Measurements from ENCODE around the gene UNC13D.
"Not testable (repeated sequence)": the region's sequence is repeated elsewhere in the genome, so short reads cannot be mapped to it uniquely, and the experiment has no call there.

The UNC13D gene

DNA sequence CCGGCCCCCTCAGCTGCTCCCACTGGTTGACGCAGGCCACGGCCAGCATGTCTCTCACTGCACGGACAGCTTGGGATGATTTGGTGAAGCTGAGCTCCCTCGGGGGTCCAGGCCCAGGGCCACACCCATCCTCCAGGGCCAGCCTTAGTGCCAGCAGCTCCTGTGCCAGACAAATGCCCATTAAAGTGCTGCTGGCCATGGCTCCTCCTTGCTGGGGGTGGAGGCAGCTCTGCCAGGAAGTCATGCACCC lies 31.7 kb upstream of the UNC13D start:
- TF ChIP-seq, protein P1, sequence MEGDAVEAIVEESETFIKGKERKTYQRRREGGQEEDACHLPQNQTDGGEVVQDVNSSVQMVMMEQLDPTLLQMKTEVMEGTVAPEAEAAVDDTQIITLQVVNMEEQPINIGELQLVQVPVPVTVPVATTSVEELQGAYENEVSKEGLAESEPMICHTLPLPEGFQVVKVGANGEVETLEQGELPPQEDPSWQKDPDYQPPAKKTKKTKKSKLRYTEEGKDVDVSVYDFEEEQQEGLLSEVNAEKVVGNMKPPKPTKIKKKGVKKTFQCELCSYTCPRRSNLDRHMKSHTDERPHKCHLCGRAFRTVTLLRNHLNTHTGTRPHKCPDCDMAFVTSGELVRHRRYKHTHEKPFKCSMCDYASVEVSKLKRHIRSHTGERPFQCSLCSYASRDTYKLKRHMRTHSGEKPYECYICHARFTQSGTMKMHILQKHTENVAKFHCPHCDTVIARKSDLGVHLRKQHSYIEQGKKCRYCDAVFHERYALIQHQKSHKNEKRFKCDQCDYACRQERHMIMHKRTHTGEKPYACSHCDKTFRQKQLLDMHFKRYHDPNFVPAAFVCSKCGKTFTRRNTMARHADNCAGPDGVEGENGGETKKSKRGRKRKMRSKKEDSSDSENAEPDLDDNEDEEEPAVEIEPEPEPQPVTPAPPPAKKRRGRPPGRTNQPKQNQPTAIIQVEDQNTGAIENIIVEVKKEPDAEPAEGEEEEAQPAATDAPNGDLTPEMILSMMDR (IDR thresholded peaks at IDR 0.05; ENCODE audit: low read depth, low read length, missing control alignments): no peak
- Histone ChIP-seq H3K27me3 (replicated peaks) (no peaks in the 10 kb centered on the region), H3K36me3 (replicated peaks) (no peaks in the 10 kb centered on the region), H3K4me3 (ENCODE audit: low read depth, low read length) (no peak overlapping the region), H3K27ac (no peak overlapping the region)
- DNase-seq: no peak
- in situ Hi-C loops (cut with HindIII; ENCODE audit: low pct_ligation_motif_present, low sequenced_read_pairs): no loop called here

DNA sequence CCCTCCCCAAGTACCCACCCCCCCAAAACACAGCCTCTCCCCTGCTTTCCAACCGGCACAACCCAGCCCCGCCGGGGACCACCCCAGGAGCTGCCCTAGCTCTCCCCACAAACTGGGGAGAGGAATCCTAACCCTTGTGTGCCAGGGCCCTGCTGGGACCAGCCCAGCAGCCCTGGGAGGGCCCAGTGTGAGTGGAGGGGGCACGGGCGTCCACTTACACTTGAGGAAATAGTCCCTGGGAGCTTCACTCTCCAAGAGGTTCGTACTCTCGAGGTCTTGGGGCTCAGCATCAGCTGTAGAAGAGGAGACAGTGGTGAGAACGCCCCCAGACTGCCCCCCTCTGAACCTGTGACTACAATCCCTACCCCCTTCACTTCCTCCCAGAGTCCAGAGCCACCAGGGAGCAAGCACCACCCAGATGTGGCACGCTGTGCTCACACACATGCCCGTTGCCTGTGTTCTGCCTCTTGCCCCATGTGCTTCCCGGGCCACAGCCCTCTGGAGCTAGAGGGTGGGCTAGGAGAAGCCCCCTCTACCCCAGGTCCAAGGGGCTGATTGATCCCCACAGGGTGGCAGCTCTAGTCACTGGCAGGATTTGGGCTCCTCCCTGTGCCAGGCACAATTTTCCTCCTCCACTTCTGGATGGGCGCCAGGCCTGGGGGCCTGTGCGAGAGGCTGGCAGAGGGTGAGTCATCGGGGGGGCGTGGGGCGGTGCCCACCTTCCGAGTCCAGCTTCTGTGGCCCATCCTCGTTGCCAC lies 31.2 kb upstream of the UNC13D start:
- H3K27ac ChIP-seq: no peak overlapping the region
- no peak overlapping the region for H3K4me3 ChIP-seq (ENCODE audit: low read depth, low read length)
- in situ Hi-C loops (cut with HindIII; ENCODE audit: low pct_ligation_motif_present, low sequenced_read_pairs): no loop called here
- DNase-seq: no peak
- TF ChIP-seq, protein P1 (IDR thresholded peaks at IDR 0.05; ENCODE audit: low read depth, low read length, missing control alignments): no peak
- no peaks in the 10 kb centered on the region for H3K36me3 ChIP-seq (replicated peaks)
- H3K27me3 ChIP-seq (replicated peaks): no peaks in the 10 kb centered on the region

DNA sequence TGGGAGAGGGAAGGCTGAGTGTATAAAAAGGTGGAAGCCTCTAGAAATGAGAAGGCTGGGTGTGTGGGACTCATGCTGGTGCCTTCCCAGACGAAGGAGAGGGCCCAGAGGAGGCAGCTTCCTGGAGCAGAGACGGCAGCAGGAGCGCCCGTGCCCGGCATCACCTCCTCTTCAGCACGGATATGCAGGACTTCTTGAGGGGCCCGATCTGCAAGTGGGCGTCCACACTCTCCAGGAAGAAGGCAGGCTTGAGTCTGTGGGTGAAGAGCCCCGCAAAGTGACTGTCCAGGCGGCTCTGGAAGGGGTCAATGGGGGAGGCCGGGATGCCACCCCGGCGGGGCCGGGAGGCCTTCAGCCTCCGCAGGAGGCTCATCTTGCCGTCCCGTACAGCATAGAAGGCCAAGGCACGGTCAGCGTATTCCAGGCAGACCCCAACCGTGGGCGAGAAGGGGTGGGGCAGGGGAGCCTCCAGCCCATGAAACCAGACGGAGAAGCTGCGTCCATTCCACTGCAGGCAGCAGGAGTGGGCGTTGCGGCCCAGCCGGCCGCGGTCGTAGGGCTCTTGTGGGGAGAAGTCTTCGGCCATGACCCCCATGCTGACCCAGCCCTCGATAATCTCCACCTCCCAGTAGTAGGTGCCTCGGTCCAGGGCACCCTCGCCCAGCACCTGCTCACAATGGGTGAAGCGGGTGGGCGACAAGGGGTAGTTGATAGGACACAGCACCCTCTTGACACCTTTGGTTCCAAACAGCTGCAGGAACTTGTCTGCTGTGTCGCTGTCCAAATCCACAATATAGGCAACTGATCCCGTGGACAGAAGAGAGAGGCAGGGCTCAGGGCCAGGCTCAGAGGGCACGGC lies 30.3 kb upstream of the UNC13D start:
- no peaks in the 10 kb centered on the region for H3K27me3 ChIP-seq (replicated peaks)
- in situ Hi-C loops (cut with HindIII; ENCODE audit: low pct_ligation_motif_present, low sequenced_read_pairs): no loop called here
- no peak for DNase-seq
- TF ChIP-seq, protein P1 (IDR thresholded peaks at IDR 0.05; ENCODE audit: low read depth, low read length, missing control alignments): no peak
- H3K4me3 ChIP-seq (ENCODE audit: low read depth, low read length): no peak overlapping the region
- no peaks in the 10 kb centered on the region for H3K36me3 ChIP-seq (replicated peaks)
- no peak overlapping the region for H3K27ac ChIP-seq

DNA sequence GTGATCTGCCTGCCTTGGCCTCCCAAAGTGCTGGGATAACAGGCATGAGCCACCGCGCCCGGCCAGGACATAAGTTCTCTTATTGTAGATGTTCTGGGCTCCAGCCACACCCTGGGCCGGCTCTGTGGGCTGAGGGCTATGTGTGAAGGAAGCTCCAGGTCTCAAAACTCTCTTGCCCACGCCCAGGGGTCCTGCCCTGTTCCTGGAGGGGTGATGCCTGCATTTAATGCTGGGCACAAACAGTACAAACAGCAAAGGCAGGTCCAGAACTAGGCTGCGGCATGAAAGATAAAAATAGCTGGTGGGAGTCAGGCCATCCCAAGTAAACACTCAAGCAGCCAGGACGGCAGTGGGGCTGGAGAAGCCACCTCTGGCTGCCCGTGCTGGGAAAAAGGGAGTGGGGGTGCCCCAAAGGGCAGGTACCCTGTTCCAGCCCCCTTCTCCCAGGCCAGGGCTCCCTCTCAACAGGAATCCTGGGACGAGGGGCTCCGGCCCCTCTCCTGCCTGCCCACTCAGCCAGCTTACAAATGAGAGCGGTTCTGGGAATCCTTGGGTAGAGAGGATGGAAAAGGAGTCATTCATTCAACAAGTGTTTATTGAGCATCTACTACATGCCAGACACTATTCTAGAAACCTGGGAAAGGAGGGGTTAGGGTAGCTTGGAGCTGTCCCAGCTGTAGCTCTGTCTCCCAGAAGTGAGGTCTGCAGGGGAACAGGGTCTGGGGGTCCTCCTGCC lies 29.6 kb upstream of the UNC13D start:
- in situ Hi-C loops (cut with HindIII; ENCODE audit: low pct_ligation_motif_present, low sequenced_read_pairs): no loop called here
- Histone ChIP-seq H3K4me3 (ENCODE audit: low read depth, low read length) (no peak overlapping the region), H3K27me3 (replicated peaks) (no peaks in the 10 kb centered on the region), H3K36me3 (replicated peaks) (no peaks in the 10 kb centered on the region), H3K27ac (no peak overlapping the region)
- TF ChIP-seq, protein P1 (IDR thresholded peaks at IDR 0.05; ENCODE audit: low read depth, low read length, missing control alignments): no peak
- DNase-seq: no peak

DNA sequence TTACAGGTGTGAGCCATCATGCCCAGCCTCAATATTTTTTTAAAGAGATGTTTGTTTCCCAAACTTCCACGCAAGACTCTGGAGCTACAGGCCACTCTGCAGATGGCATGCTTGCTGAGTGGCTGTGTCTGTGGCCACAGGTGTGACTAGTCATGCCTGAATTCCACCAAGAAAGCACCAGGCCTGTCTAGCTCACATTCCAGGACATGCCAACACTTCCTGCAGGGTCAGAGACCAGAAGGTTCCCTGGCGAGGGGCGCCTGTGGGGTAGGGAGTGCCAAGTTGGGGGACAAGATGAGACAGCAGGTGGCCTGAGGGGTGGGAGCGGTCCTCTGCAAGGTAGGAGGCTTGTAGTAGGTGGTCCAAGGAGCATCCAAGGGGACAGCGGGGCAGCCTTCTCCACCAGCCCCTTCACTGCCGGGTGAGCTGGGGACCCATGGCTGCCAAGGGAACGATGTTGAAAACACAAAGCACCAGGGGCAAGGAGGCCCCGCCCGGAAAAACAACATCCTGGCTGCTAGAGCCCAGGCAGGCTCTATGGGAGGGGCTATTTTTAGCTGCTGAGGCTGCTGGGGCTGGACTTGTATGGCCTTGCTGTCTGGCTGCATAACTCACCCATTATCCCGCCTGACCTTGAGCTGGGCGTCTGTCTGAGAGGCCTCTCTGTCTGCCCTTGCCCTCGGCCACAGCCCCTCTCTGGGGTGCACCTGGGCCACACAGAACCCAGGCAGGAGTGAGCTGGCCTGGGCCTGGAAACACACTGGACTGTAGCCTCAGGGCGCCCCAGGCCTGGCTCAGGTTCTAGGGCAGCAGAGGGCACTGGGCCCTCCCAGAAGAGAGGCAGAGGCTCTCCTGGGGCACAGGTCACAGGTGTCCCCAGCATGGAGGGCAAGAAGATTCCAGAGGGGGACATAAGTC lies 28.5 kb upstream of the UNC13D start:
- peak; percentile 86 for DNase-seq
- in situ Hi-C loops (cut with HindIII; ENCODE audit: low pct_ligation_motif_present, low sequenced_read_pairs): no loop called here
- Histone ChIP-seq H3K36me3 (replicated peaks) (no peaks in the 10 kb centered on the region), H3K4me3 (ENCODE audit: low read depth, low read length) (no peak overlapping the region), H3K27me3 (replicated peaks) (no peaks in the 10 kb centered on the region), H3K27ac (peak overlapping the region; percentile 73)
- TF ChIP-seq, protein P1 (IDR thresholded peaks at IDR 0.05; ENCODE audit: low read depth, low read length, missing control alignments): no peak

DNA sequence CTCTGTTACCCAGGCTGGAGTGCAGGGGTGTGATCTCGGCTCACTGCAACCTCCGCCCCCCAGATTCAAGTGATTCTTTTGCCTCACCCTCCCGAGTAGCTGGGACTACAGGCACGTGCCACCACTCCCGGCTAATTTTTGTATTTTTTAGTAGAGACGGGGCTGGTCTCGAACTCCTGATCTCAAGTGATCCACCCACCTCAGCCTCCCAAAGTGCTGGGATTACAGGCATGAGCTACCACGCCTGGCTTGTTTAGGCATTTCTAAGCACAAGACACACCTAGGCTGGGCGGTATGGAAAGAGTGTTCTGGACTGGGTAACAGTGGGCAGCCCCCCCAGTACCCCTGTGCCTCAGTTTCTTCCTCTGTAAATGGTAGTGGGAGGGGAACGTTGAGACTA lies 26.0 kb upstream of the UNC13D start:
- H3K36me3 ChIP-seq (replicated peaks); DNase-seq; in situ Hi-C loops (cut with HindIII; ENCODE audit: low pct_ligation_motif_present, low sequenced_read_pairs); H3K4me3 ChIP-seq (ENCODE audit: low read depth, low read length); H3K27ac ChIP-seq; H3K27me3 ChIP-seq (replicated peaks): not testable (repeated sequence)

All from brain microvascular endothelial cell (primary cell).